Kasumi-1 (cell line): ENCODE results near the gene HCK.

ENCODE experiments used
- DNase-seq, 2 experiments: peaks; one replicate each; lab custom pipeline; 2025; lab: John Stamatoyannopoulos, UW

The HCK gene

GRCh38 chr20:32052090-32052777 lies at the start of gene HCK:
TSS of gene HCK (plus strand) at chr20:32052242.
- DNase-seq = no peak

- no peak for DNase-seq
Measured at GRCh38 chr20:32003325-32003724, 48.7 kb upstream of the HCK start.

- DNase-seq = peak; percentile 13 to 27
Measured at GRCh38 chr20:32004963-32005362, 47.1 kb upstream of the HCK start.

GRCh38 chr20:32006053-32006452 lies 46.0 kb upstream of the HCK start:
- no peak for DNase-seq

- no peak for DNase-seq
Measured at GRCh38 chr20:32006841-32007786, 44.9 kb upstream of the HCK start.

- peak; percentile 29 to 45 for DNase-seq
Measured at GRCh38 chr20:32007787-32008616, 44.0 kb upstream of the HCK start.

GRCh38 chr20:32009564-32009963 lies 42.5 kb upstream of the HCK start:
- DNase-seq = no peak

- DNase-seq = no peak
Measured at GRCh38 chr20:32010101-32010500, 41.9 kb upstream of the HCK start, which contains the start of gene CCM2L. TSS of gene CCM2L (plus strand) at chr20:32010438. CDS start at chr20:32010455, 17 bp downstream.

GRCh38 chr20:32010666-32011065 lies 41.4 kb upstream of the HCK start:
- DNase-seq = no peak

- no peak for DNase-seq
Measured at GRCh38 chr20:32012159-32012688, 39.8 kb upstream of the HCK start.

GRCh38 chr20:32013326-32013725 lies 38.7 kb upstream of the HCK start:
- no peak for DNase-seq

- no peak for DNase-seq
Measured at GRCh38 chr20:32017711-32018251, 34.3 kb upstream of the HCK start.

GRCh38 chr20:32018269-32019155 lies 33.5 kb upstream of the HCK start:
- peak in 1 of 2 experiments; percentile 17 for DNase-seq

GRCh38 chr20:32019156-32019510 lies 32.9 kb upstream of the HCK start:
- no peak for DNase-seq

- no peak for DNase-seq
Measured at GRCh38 chr20:32019563-32020463, 32.2 kb upstream of the HCK start.

- no peak for DNase-seq
Measured at GRCh38 chr20:32021091-32021490, 31.0 kb upstream of the HCK start.

GRCh38 chr20:32024683-32025295 lies 27.3 kb upstream of the HCK start:
- no peak for DNase-seq

GRCh38 chr20:32027643-32028042 lies 24.4 kb upstream of the HCK start:
- no peak for DNase-seq
